Colonic mucosa (tissue), 4 donors: Measurements from ENCODE around the gene COX7A1. TPM values are rescaled to one million over a fixed set of nuclear protein-coding genes. Genes with fewer than 3 reads are reported as not detected.
"Not testable (repeated sequence)": the region's sequence is repeated elsewhere in the genome, so short reads cannot be mapped to it uniquely, and the experiment has no call there.

Experiments
- DNase-seq: peaks from one replicate; pipeline ENCODE4 v3.0.0-alpha.2; 2020
- H3K27ac ChIP-seq: fragments of 200-600 bp; one replicate; pipeline ENCODE4 v1.8.0; 2021
- H3K27me3 ChIP-seq: fragments of 200-600 bp; one replicate; pipeline ENCODE4 v1.8.0; 2021
- H3K36me3 ChIP-seq: fragments of 200-600 bp; one replicate; pipeline ENCODE4 v1.8.0; 2021
- H3K4me1 ChIP-seq: fragments of 200-600 bp; one replicate; pipeline ENCODE4 v1.8.0; 2021; ENCODE audit warnings: mild to moderate bottlenecking
- H3K4me3 ChIP-seq: fragments of 200-600 bp; one replicate; pipeline ENCODE4 v1.8.0; 2021
- H3K9ac ChIP-seq, 2 donors: one replicate each; pipeline ENCODE4 v1.7.0; 2013; ENCODE audit warnings: control low read depth in 2 of 2, low read depth in 2 of 2, low read length in 2 of 2
- H3K9me3 ChIP-seq: fragments of 200-600 bp; one replicate; pipeline ENCODE4 v1.8.0; 2021
- intact Hi-C: fragments of 100-400 bp; cut with DNase I; formaldehyde crosslinking; loops from one replicate; pipeline ENCODE4 v1.14.1; 2022
- total RNA-seq, 2 donors: library from RNA; stranded (reverse); fragmentation: NEBNext Ultra II Directional in 1 of 2; extraction: Animal tissue kit (Norgen Biotek cat#: 25700) in 1 of 2; gene quantifications; one replicate each; pipeline ENCODE4 v1.2.1, GENCODE V29; 2021
- TF ChIP-seq, protein P1 (sequence below): fragments of 200-600 bp; IDR thresholded peaks from one replicate; pipeline ENCODE4 v1.8.0; 2022; ENCODE audit warnings: antibody characterized with exemption, mild to moderate bottlenecking
- donor health status: healthy.
- donor health status: DM: no; HTN: no; CAD: no.
- donor health status: DM: no; HTN: no; CAD: no.

The COX7A1 gene
- total RNA-seq, 2 donors from 2014 or later, result 8.2 to 17.1 TPM

DNA sequence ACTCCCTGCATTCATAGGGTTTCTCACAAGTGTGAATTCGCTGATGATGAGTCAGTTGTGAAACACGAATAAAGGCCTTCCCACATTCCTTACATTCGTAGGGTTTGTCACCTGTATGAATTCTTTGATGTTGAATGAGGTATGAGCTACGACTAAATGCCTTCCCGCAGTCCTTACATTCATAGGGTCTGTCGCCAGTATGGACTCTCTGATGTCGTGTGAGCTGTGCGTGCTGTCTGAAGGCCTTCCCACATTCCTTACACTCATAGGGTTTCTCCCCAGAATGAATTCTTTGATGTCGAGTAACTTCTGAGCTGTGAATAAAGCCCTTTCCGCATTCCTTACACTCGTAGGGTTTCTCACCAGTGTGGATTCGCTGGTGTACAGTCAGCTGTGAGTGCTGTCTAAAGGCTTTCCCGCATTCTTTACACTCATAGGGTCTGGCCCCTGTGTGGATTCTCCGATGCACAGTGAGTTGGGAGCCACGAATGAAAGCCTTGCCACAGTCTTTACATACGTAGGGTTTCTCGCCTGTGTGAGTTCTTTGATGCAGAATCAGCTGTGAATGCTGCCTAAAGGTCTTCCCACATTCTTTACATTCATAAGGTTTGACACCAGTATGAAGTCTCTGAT, 30.5 kb upstream of the COX7A1 start:
- H3K9me3 ChIP-seq, result no peaks in the 10 kb centered on the region
- H3K4me3 ChIP-seq, result no peak overlapping the region
- no peaks in the 10 kb centered on the region for H3K36me3 ChIP-seq
- no peak for DNase-seq
- H3K27me3 ChIP-seq, result no peaks in the 10 kb centered on the region
- no peak overlapping the region for H3K27ac ChIP-seq
- H3K4me1 ChIP-seq, result no peaks in the 10 kb centered on the region
- H3K9ac ChIP-seq, result no peak overlapping the region
- TF ChIP-seq, protein P1, sequence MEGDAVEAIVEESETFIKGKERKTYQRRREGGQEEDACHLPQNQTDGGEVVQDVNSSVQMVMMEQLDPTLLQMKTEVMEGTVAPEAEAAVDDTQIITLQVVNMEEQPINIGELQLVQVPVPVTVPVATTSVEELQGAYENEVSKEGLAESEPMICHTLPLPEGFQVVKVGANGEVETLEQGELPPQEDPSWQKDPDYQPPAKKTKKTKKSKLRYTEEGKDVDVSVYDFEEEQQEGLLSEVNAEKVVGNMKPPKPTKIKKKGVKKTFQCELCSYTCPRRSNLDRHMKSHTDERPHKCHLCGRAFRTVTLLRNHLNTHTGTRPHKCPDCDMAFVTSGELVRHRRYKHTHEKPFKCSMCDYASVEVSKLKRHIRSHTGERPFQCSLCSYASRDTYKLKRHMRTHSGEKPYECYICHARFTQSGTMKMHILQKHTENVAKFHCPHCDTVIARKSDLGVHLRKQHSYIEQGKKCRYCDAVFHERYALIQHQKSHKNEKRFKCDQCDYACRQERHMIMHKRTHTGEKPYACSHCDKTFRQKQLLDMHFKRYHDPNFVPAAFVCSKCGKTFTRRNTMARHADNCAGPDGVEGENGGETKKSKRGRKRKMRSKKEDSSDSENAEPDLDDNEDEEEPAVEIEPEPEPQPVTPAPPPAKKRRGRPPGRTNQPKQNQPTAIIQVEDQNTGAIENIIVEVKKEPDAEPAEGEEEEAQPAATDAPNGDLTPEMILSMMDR, result no peak
- intact Hi-C loops, result no loop called here

DNA sequence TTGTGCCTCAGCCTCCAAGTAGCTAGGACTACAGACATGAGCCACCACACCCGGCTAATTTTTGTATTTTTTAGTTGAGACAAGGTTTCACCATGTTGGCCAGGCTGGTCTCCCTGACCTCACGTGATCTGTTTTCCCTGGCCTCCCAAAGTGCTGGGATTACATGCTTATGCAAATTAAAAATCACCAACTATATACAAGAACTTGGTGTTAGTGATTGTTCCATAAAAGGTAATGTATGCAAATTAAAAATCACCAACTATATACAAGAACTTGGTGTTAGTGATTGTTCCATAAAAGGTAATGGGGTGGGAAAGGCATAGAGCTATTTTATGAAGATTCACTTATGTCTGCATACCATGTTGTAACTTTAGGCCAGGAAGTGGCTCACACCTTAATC, 26.8 kb upstream of the COX7A1 start:
- H3K27ac ChIP-seq, H3K27me3 ChIP-seq, H3K4me1 ChIP-seq, H3K36me3 ChIP-seq, DNase-seq, H3K9ac ChIP-seq, H3K9me3 ChIP-seq, H3K4me3 ChIP-seq: not testable (repeated sequence)
- intact Hi-C loops, result loop anchor here (10.0 kb wide), 1 partner anchor 114 kb away; no protein-coding TSS in a partner anchor

DNA sequence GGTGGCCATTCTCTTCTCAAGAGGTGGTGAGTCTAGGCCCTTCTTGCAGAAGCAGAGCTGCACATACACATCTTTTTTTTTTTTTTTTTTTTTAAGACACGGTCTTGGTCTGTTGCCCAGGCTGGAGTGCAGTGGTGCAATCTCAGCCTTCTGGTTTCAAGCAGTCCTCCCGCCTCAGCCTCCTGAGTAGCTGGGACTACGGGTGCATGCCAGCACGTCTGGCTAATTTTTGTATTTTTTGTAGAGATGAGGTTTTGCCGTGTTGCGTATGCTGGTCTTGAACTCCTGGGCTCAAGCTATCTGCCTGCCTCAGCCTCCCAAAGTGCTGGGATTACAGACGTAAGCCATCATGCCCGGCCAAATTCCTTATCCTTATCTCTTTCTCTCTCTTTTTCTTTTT, 21.6 kb upstream of the COX7A1 start:
- intact Hi-C loops, result loop anchor here (10.0 kb wide), 1 partner anchor 109 kb away; no protein-coding TSS in a partner anchor
- H3K9me3 ChIP-seq, H3K27me3 ChIP-seq, H3K4me3 ChIP-seq, H3K4me1 ChIP-seq, H3K9ac ChIP-seq, H3K36me3 ChIP-seq, DNase-seq, H3K27ac ChIP-seq: not testable (repeated sequence)

DNA sequence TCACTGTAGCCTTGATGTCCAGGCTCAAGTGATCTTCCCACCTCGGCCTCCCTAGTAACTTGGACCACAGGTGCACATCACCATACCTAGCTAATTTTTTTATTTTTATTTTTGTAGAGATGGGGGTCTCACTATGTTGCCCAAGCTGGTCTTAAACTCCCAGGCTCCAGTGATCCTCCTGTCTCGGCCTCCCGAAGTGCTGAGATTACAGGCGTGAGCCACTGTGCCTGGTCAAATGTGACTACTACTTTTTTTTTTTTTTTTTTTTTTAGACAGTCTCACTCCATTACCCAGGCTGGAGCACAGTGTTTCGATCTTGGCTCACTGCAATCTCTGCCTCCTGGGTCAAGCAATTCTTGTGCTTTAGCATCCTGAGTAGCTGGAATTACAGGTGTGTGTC, 20.6 kb upstream of the COX7A1 start:
- TF ChIP-seq, protein P1, result no peak

DNA sequence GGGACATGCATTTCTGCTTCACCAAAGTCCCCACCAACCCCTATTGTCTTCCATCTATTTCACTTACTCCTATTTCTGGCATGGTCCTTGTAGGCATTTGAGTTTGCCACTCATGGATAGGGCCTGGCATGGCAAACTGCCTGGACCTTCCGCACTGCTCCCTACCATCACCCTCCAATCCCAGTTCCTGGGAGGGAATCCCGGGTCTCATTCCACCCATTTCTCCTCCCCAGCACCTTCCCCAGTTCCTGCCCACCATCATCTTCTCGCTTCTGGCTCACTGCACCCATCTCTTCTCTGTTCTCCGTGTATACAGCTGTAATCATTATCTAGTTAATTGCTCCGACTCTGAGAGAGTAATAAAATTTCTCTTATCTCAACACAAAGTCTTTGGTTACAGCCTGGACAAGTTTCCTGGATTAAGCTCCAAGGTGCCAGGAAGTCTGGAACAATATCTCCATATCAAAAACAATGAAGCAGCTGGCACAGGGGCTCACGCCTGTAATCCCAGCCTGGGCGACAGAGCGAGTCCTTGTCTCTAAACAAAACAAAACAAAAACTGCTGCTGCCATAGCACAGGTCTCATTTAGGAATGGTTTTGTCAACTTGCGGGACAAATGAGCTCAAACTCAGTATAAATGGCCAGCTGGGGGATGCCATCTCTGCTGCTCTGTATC, 17.0 kb upstream of the COX7A1 start:
- H3K27me3 ChIP-seq, result no peaks in the 10 kb centered on the region
- peak overlapping the region in 1 of 2 donors; percentile 76 for H3K9ac ChIP-seq
- TF ChIP-seq, protein P1, result no peak
- H3K36me3 ChIP-seq, result no peaks in the 10 kb centered on the region
- intact Hi-C loops, result loop anchor here (2.0 kb wide), 1 partner anchor 42 kb away; no protein-coding TSS in a partner anchor
- no peaks in the 10 kb centered on the region for H3K9me3 ChIP-seq
- peak; percentile 69 for DNase-seq
- H3K27ac ChIP-seq, result peak overlapping the region; percentile 88
- H3K4me1 ChIP-seq, result no peaks in the 10 kb centered on the region
- H3K4me3 ChIP-seq, result no peak overlapping the region

More for the DNA sequence above, 20.6 kb upstream of the COX7A1 start:
- no peak for DNase-seq
- intact Hi-C loops, result loop anchor here (10.0 kb wide), 1 partner anchor 108 kb away; no protein-coding TSS in a partner anchor
- no peak overlapping the region for H3K27ac ChIP-seq
- no peaks in the 10 kb centered on the region for H3K9me3 ChIP-seq
- no peak overlapping the region for H3K4me3 ChIP-seq
- H3K9ac ChIP-seq, result no peak overlapping the region
- H3K36me3 ChIP-seq, result no peaks in the 10 kb centered on the region
- H3K27me3 ChIP-seq, result no peaks in the 10 kb centered on the region
- no peaks in the 10 kb centered on the region for H3K4me1 ChIP-seq

DNA sequence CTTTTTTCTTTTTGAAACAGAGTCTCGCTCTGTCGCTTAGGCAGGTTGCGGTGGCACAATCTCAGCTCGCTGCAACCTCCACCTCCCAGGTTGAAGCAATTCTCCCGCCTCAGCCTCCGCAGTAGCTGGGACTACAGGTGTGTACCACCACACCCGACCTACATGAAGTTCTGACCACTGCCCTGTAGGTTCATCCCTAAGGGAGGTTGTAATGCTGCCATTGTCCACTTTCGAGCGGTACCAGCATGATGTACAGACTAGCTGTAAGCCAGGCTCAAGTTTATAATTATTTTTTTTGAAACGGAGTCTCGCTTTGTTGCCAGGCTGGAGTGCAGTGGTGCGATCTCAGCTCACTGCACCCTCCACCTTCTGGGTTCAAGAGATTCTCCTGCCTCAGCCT, 11.6 kb upstream of the COX7A1 start:
- Histone ChIP-seq H3K27ac (no peak overlapping the region), H3K4me1 (no peaks in the 10 kb centered on the region), H3K27me3 (no peaks in the 10 kb centered on the region), H3K9me3 (no peaks in the 10 kb centered on the region), H3K36me3 (no peaks in the 10 kb centered on the region), H3K9ac (no peak overlapping the region), H3K4me3 (no peak overlapping the region)
- intact Hi-C loops, result no loop called here
- TF ChIP-seq, protein P1, result no peak
- DNase-seq, result no peak
